NCI-H1417 (cell line): ENCODE data around the gene ERBB4.
A peak's percentile ranks its signal among the peaks of the same experiment; 100 is the strongest.
"Not testable (repeated sequence)": the region's sequence is repeated elsewhere in the genome, so short reads cannot be mapped to it uniquely, and the experiment has no call there.

Experiments used
- DNase-seq, 3 experiments: peaks; one replicate each; lab custom pipeline; 2025; lab: John Stamatoyannopoulos, UW

Gene ERBB4

DNA sequence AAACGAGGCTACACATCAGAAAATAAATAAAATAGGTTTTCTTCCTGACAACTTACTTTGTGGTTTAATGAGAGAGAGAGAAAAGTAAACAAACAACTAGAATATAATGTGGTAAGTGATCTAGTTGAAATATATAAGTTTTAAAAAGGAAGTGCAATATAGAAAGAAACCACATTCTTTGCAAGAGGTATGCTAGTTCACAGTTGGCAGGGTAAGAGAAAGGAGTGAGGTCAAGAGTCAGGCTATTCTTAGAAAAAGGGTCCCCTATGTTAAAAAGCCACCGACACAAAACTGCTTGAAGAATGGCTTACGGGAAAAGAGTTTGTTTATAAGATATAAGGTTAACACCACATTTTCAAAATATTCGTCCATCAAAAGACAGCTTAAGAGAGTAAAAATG is 462.1 kb downstream of the ERBB4 start:
- no peak for DNase-seq

DNA sequence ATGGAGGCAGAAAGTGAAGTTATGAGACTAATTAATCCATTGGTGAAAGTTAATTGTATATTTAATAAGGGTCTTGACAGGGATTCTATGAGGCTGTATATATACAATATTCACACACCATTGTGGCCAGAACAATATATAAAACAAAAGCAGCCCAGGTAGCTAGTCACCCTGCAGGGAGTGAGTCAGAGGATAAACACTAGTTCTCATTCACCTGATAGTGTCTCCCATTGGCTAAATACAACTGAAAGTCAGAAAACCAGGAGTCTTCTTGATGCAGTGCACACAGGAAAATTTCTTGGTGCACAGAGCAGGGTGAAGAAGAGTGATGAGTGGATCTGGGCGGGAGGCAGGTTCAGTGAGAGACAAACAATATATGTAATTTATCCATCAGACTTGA is 465.2 kb downstream of the ERBB4 start:
- DNase-seq = peak in 2 of 3 experiments; percentile 13 to 60

DNA sequence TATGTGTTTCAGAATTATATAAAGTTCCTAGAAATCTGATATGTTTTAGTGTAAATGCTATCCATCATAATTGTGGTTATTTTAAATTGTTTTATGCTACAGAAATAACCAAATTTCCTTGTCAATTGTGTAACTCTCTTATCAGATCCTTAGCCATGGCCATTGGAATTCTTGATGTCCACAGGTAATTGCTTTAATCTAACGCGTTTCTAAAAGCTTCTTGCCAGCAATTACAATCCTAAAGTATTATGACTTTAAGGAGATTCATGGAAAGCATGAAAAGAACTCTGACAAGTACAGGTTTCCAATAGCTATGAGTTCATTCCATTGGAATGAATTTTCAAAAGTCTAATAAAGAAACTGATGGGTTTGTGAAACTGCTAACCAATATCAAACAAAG is 472.1 kb downstream of the ERBB4 start:
- no peak for DNase-seq

DNA sequence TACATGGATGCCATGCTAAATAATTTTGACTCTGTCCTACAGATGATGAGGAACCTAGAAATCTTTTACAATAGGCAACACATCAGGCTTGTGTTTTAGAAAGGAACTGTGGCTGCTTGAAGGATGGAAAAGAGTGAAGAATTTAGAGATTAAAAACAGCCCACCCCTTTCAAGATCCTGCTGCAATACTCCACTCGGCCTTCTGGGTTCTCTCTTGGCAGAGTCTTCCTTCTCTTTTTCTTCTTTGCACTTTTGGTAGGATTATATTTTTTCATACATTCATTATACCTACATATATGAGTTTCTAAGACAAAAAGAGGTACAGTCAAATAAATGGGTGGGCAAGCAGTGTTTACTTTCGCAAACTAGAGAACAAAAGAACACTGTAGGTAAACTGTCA is 474.3 kb downstream of the ERBB4 start:
- no peak for DNase-seq

DNA sequence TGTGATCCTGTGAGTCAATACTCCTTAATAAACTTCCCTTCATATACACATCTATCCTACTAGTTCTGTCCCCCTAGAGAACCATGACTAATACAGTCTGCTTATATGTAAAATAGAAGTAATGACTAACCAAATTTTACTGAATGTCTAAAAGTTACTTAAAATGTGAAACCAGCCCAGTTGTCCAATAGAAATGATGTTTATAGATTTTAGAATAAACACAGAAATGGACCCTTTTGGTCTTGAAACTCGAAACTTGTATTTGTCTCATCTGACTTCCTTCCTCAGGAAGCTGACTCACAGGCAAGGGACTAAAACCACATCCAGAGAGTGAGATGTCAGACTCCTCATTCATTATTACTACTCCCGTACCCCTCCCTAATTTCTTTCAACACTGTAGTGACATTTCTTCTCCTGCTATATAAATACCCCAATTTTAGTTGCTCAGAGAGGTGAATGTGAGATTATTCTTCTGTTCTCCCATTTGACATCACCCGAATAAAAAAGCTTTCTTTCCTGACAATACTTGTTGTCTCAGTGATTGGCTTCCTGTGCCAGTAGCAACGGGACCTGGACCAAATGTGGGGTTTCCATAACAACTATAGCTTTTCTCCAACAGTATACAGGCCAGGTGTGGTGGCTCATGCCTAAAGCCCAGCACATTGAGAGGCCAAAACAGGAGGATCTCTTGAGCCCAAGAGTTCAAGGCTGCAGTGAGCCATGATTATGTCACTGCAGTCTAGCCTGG is 486.0 kb downstream of the ERBB4 start:
- DNase-seq = no peak

DNA sequence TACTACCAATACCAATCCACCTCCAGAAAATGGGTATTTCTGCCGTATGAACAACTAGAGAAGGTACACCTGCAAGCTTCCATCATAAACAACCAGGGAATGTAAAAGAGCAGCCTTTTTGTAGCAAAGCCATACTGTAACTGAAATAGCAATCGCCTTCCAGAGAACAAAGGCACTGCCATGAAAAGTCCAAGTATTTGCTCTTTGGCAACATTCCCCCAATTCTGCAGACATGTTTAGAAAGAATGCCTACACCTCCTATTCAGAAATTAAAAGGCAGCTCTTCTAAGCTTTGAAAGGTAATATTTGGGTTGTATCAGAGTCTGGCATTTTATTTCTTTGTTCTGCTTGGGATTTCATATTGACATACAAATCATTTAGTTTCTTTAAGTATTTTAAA is 487.7 kb downstream of the ERBB4 start:
- no peak for DNase-seq

DNA sequence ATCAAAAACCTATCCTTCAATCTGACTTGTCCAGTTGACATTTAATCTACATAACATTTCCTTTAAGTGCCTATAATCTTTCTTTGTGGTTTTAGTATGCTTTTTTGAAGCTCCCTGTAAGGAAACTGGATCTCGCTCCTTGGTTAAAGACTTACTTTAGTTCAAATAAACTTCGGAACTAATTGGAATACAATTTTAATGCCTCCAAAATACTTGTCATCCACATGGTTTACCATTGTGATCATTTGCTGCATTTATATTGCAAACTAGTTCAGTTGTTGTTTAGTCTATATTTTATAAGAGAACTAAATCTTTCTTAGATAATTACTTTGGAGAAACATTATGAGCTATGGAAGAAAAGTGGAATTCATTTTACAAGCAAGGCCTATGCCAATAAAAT is 496.0 kb downstream of the ERBB4 start:
- no peak for DNase-seq

DNA sequence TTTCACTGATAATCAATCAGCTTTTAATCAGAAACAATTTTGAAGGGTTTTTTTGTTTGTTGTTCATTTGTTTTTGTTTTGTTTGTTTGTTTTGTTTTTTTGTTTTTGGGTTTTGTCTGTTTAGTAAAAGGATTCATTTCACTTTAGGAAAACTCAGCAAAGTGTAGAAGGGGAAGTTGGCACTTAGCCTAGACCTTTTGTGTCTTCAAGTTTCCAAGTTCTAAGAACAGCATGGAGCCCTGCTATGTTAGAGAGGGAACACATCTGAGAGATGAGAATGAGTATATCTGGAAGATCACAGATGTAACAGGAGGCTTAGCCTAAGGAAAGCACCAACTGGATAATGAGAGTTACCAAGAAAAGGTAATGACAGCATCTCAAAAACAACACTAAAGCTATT is 501.5 kb downstream of the ERBB4 start:
- no peak for DNase-seq

DNA sequence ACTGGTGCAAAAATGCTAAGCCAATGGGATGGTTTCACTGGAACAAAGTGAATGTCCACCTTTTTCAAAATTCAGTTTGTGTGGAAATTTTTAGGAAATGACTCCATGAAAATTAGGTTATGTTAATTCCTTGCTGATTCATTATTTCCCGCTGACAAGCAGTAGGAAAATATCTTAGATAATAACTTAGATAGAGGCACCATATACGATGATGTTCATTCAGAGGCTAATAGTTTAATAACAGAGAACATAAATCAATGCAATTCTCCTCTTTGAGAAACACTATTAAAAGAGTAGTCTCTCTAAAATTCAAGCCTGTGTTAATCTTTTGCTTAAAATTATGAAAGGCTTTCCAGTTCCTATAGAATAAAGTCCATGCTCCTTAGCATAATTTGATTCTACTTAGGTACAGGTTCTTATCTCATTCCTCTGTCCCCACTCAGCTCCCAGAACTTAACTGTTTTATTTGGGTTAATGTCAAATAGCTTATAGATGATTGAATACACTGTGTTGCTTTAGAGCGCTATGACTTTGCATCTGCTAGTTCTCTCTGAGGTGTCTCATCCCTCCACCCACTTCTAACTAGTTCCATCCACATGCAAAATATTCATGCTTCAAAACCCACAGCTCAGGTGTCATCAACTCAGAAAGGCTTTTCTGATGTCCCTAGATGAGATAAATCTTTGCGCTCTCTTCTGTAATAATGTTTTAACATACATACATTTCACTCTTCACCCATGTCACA is 503.6 kb downstream of the ERBB4 start:
- no peak for DNase-seq

DNA sequence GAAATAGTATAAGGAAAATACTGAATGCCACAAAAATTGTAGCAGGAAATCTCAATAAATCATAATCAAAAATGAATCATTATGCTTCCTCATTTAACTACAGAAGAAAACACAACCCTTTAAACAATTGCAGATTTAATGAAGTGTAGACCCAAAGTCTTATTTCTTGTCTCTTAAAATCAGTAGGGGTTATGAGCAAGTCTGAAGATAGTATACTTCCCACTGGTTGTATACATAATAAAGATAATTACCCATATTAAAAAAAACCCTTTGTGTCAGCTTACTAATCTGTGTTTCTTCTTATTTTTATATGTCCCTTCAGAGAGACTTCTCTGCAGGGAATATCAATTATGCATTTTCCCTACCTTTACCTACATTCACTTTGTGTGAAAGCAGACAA is 504.7 kb downstream of the ERBB4 start:
- peak in 2 of 3 experiments; percentile 2 to 56 for DNase-seq

DNA sequence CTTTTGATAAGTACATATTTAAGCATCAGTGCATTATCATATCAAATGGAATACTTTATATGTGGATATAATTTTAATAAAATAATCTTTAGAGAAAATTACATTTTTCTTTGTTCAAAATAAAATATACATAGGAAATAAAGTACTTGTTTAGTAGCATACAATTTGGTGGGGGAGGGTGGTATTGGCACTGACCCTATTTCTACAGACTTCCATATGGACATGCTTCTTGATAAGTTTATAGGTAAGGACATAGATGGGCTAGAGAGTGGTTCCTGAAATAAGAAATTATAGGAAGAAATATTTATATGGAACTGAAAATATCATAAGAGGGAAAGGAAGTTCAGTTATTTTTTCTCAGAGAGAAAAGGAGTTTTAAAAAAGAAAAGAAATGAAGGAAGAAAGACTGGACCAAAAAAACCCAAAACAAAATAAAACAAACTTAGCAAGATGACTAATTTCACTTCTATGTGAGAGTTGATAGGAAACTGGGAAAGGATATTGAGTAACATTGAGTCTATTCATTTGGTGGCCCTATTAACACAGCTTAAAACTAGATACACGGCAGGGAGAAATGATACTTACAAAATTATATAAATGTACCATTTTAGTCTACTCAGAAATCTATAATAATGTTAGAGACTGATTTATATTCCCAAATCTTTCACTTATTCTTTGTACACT is 505.9 kb downstream of the ERBB4 start:
- no peak for DNase-seq

DNA sequence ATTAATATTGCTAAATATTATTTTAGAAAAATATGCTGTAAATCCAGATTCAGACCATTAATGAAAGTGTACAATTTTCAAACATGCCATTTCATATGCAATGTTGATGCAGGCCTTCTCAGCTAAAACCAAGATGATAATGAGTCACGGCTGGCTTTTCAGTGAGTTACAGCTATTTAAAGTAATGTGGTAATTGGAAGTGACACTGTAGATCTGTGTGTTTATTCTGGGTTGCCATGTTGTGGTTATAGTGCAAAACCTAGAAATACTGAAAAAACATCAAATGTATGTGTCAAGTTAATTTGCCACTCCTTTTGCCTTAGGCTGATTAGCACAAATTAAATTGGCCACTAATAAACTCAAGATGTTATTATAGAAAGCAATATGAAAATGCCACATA is 506.6 kb downstream of the ERBB4 start:
- DNase-seq = no peak

DNA sequence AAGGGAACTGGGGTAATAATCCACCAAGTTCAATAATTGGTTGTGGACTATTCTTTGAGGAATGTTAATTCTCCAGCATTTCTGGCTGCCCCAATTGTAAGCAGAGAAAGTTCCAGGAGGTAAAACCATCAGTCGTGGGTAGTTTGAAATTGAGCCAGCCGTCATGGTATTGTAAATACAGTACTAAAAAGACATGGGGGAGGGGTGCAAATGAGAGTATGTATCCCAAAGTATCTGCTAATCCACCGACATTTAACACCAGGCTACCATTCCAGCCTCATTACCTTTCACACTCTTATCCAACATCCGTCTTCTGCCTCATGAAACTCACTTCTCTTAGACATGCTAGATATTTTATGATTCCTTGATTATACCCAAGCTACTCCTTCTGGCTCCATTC is 507.9 kb downstream of the ERBB4 start:
- DNase-seq = no peak

DNA sequence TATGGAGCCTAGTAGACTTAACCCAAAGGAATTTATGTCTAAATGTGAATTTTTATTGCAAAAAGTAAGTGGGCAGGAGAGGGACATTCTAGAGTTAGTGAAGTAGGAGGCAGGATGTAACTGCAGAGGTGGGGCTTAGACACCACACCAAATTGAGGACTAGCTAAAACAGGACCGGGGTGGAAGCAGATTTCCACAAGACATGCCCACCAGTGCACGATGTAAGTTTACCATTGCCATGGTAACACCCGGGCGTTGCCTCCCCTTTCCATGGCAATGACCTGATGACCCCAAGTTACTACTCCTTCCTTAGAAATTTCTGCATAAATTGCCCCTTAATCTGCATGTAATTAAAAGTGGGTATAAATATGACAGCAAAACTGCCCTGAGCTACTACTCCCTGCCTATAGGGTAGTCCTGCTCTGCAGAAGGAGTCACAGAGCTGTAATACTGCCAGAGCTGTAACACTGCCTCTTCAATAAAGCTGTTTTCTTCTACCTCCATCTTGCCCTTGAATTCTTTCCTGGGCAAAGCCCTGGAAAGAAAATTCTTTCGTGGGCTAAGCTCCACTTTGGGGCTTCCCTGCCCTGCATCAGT is 509.7 kb downstream of the ERBB4 start:
- DNase-seq = no peak

DNA sequence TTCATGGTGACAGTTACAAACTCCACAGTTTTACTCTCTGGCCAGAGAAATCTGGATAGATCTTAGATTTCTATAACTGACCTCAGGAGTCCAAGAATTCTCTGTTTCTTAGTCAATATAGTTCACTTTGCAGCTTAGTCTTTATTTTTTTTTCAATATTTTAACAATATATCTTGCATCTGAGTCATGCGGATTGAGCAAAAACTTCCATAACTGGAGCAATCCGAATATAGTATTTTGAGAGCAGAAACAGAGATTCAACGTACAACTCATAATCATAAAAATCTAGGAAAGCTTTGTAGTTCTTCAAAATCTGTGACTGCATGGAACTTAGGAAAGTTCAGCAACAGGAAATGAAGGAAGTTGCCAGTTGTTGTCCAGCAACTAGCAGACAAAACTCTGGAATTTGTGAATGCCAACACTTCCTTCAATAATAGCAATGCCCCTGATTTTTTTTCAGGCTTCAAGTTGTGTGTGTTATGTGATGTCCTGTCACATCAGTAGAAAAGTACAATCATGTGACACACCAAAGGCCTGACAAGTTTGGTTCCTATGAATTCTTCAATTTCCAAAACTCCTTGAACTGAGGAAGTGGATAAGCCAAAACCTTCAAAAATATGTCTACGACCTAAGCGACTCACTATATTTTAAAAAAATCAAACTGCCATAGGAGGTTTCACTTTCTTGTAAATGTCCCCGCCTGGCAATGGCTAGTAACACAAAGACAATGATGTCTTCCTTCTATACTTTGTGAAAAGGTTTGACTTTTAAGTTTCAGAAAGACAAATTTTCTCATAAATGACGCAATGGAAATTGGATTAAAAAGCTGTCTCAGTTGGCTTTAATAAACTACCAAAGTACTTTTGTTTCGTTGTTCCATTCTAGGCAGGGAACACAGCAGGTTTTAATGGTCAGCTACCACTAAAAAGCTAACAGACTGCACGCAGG is 510.6 kb downstream of the ERBB4 start:
- no peak for DNase-seq

DNA sequence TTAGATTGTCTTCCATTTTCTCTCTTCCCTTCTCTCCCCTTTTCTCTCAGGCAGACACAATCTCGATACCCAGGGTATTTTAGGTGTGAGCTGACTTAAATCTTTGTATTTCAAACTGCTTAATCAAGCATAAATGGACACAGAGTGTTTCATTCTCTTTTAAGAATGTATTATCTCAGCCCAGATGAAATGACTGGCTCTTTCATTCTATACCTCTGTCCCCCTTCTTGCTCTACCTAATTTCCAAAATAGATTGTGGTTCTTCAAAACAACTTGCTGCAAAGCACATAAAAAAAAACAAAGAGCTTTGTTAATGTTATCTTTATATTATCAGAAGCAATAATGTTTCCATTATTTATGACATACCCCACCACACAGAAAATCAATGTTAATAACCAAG is 514.6 kb downstream of the ERBB4 start:
- DNase-seq = no peak

DNA sequence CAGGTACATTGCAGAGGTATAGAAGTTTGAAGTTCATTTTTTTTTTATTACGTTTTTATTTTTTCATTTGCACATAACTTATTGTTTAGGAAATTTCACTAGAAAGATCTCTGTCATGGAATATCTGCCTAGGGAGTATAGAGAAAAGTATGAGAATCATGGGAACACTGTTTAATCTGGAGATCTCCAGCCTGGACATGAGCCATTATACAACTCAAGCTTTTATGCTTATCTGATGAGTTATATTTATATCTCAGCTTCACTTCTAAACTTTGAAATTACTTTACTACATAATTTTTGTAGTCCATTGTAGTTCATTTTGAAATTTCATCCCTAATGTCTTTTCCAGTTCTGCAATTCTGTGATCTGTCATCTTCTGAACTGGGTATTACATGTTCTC is 515.6 kb downstream of the ERBB4 start:
- no peak for DNase-seq

DNA sequence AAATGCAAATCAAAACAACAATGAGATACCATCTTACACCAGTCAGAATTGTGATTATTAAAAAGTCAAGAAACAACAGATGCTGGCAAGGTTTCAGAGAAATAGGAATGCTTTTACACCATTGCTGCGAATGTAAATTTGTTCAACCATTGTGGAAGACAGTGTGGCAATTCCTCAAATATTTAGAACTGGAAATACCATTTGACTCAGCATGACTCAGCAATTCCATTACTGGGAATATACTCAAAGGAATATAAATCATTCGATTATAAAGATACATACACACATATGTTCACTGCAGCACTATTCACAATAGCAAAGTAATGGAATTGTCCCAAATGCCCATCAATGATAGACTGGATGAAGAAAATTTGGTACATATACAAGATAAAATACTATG is 516.7 kb downstream of the ERBB4 start:
- DNase-seq = no peak

DNA sequence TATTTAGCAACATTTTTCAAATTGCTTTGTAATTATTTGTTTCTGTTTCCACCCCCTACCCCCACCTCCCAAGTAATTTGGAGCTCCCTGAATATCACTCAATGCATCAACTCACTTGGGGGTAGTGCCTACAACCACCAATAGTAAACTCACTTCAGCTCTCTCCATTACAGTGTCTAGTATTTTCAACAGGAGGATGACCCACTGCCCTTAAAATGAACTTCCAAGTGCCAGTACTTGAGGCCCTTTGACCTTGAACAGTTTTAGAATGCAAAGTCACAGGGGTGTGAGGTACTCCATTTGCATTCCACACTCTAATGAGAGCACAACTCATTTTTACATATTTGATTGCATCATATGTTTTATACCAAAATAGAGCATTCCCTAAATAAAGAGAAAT is 523.0 kb downstream of the ERBB4 start:
- no peak for DNase-seq

DNA sequence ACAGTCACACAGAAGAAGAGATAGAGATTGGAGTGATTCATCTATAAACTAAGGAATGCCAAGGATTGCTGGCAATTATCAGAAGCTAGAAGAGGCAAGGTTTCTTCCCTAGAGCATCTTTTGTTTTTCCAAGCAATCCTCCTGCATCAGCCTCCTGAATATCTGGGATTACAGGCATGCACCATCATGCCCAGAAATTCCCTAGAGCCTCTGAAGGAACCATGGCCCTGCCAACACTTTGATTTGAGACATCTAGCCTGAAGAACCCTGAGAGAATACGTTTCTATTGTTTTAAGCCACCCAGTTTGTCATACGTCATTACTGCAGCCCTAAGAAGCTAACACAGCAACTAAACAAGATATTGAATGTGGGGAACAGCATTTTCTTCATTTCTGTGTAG is 525.0 kb downstream of the ERBB4 start:
- DNase-seq = no peak

DNA sequence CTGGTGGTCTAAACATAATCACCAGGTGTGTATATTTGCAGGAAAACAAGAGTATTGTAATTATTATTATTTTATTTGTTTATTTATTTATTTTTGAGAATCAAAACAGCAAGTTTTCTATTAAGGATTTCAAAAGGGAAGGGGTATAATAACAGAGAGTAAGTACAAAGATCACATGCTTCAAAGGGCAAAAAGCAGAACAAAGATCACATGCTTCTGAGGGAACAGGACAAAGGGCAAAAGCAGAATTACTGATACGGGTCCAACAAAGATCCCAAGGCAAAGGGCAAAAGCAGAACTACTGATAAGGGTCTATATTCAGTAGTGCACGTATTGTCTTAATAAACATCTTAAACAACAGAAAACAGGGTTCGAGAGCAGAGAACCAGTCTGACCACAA is 528.3 kb downstream of the ERBB4 start:
- not testable (repeated sequence) for DNase-seq

DNA sequence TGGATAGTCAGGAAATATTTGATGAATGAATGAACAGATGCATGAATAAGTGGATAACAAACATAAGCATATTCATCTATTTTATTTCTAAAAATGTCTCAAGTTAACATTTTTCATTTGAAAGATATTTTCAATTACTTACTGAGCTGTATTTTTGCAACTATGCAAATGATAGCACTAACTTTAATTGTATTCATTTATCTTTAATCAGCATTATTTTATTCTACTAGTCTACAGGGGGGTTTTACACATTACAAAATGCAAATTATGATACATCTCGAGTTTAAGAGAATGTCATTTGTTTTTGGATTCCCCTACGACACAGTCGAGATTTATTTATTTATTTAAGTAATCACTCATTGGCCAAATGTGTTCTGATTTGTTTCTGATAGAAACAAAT is 530.6 kb downstream of the ERBB4 start:
- no peak for DNase-seq
